Measurements from ENCODE around the gene SLC25A24.
"Not testable (repeated sequence)": the region's sequence is repeated elsewhere in the genome, so short reads cannot be mapped to it uniquely, and the experiment has no call there.

The SLC25A24 gene

GRCh38 chr1:108140177-108140576 lies 60.0 kb downstream of the SLC25A24 start:
- DNase-seq (ENCODE audit: insufficient read length, low spot score) (no peak), FAIRE-seq (no peak)
- TF ChIP-seq CTCF (IDR thresholded peaks at IDR 0.05; ENCODE audit: insufficient read depth, missing control alignments), result no peak

- not testable (repeated sequence) for DNase-seq (ENCODE audit: insufficient read length, low spot score); FAIRE-seq
Observed at GRCh38 chr1:108139555-108139954, 60.6 kb downstream of the SLC25A24 start.

- DNase-seq (ENCODE audit: insufficient read length, low spot score); FAIRE-seq: not testable (repeated sequence)
Observed at GRCh38 chr1:108133148-108133547, 67.0 kb downstream of the SLC25A24 start.

GRCh38 chr1:108132367-108132766 lies 67.8 kb downstream of the SLC25A24 start:
- DNase-seq (ENCODE audit: insufficient read length, low spot score); FAIRE-seq: not testable (repeated sequence)

GRCh38 chr1:108131281-108131680 lies 68.9 kb downstream of the SLC25A24 start:
- FAIRE-seq; DNase-seq (ENCODE audit: insufficient read length, low spot score): not testable (repeated sequence)

- no peak for FAIRE-seq
- TF ChIP-seq CTCF (IDR thresholded peaks at IDR 0.05; ENCODE audit: insufficient read depth, missing control alignments), result no peak
- DNase-seq (ENCODE audit: insufficient read length, low spot score), result no peak
Observed at GRCh38 chr1:108130794-108131193, 69.3 kb downstream of the SLC25A24 start.

GRCh38 chr1:108129999-108130398 lies 70.1 kb downstream of the SLC25A24 start:
- FAIRE-seq (peak; percentile 16), DNase-seq (ENCODE audit: insufficient read length, low spot score) (peak; percentile 40)
- TF ChIP-seq CTCF (IDR thresholded peaks at IDR 0.05; ENCODE audit: insufficient read depth, missing control alignments), result no peak

GRCh38 chr1:108125312-108126138 lies 74.6 kb downstream of the SLC25A24 start:
- TF ChIP-seq CTCF (IDR thresholded peaks at IDR 0.05; ENCODE audit: insufficient read depth, missing control alignments), result peak; percentile 93
- peak; percentile 81 for FAIRE-seq
- DNase-seq (ENCODE audit: insufficient read length, low spot score), result no peak

GRCh38 chr1:108124622-108125311 lies 75.4 kb downstream of the SLC25A24 start:
- FAIRE-seq (no peak), DNase-seq (ENCODE audit: insufficient read length, low spot score) (no peak)
- TF ChIP-seq CTCF (IDR thresholded peaks at IDR 0.05; ENCODE audit: insufficient read depth, missing control alignments), result no peak

Data from D721Med (cell line).